Loucy (cell line): ENCODE data around the gene ITGB1BP1.

ENCODE experiments used
- CTCF ChIP-seq: fragments of 200-600 bp; sonication (generic); conservative IDR thresholded peaks from 2 replicates; pipeline ENCODE4 v1.5.1; 2014; ENCODE audit warnings: mild to moderate bottlenecking, antibody characterized with exemption, low read length
- EZH2phosphoT487 ChIP-seq: fragments of 200-600 bp; IDR thresholded peaks from 2 replicates; pipeline ENCODE4 v1.6.1; 2018; ENCODE audit warnings: antibody characterized with exemption, mild to moderate bottlenecking, moderate library complexity, borderline replicate concordance

GRCh38 chr2:9364791-9365497 lies 58.4 kb downstream of the ITGB1BP1 start:
- TF ChIP-seq CTCF (no peak), EZH2phosphoT487 (no peak)
